HG02852 (cell line): ENCODE data around the gene REEP6.

Experiments
- ATAC-seq: cut with Tn5 transposase; IDR thresholded peaks from one replicate; pipeline ENCODE4 v1.9.1; 2021; ENCODE audit warnings: mild to moderate bottlenecking, moderate library complexity; ENCODE audit not compliant: unreplicated experiment

REEP6 gene

GRCh38 chr19:1540365-1540925 is 49.5 kb downstream of the REEP6 start:
- no peak for ATAC-seq
